Measurements from ENCODE around the gene TMEM80.

Gene TMEM80

GRCh38 chr11:656426-656825, 39.2 kb upstream of the TMEM80 start:
- no peak overlapping the region for H3K4me3 ChIP-seq (ENCODE audit: low read length)
- TF ChIP-seq CTCF (conservative IDR thresholded peaks at IDR 0.05; ENCODE audit: low read depth, low read length), result no peak
- DNase-seq (ENCODE audit: low read depth), result no peak

- TF ChIP-seq CTCF (conservative IDR thresholded peaks at IDR 0.05; ENCODE audit: low read depth, low read length), result no peak
- DNase-seq (ENCODE audit: low read depth), result no peak
Observed at GRCh38 chr11:656866-657265, 38.8 kb upstream of the TMEM80 start.

GRCh38 chr11:657691-658126, 37.9 kb upstream of the TMEM80 start:
- no peak overlapping the region for H3K4me3 ChIP-seq (ENCODE audit: low read length)
- TF ChIP-seq CTCF (conservative IDR thresholded peaks at IDR 0.05; ENCODE audit: low read depth, low read length), result no peak
- DNase-seq (ENCODE audit: low read depth), result no peak

More at GRCh38 chr11:656866-657265, 38.8 kb upstream of the TMEM80 start:
- no peak overlapping the region for H3K4me3 ChIP-seq (ENCODE audit: low read length)

- H3K4me3 ChIP-seq (ENCODE audit: low read length), result no peak overlapping the region
- no peak for DNase-seq (ENCODE audit: low read depth)
- TF ChIP-seq CTCF (conservative IDR thresholded peaks at IDR 0.05; ENCODE audit: low read depth, low read length), result no peak
Observed at GRCh38 chr11:659532-660085, 36.0 kb upstream of the TMEM80 start.

- no peak for TF ChIP-seq CTCF (conservative IDR thresholded peaks at IDR 0.05; ENCODE audit: low read depth, low read length)
- no peak for DNase-seq (ENCODE audit: low read depth)
- no peak overlapping the region for H3K4me3 ChIP-seq (ENCODE audit: low read length)
Observed at GRCh38 chr11:660281-660680, 35.3 kb upstream of the TMEM80 start.

- no peak for TF ChIP-seq CTCF (conservative IDR thresholded peaks at IDR 0.05; ENCODE audit: low read depth, low read length)
- DNase-seq (ENCODE audit: low read depth), result no peak
Observed at GRCh38 chr11:660681-661444, 34.8 kb upstream of the TMEM80 start.

More at GRCh38 chr11:660681-661444, 34.8 kb upstream of the TMEM80 start:
- no peak overlapping the region for H3K4me3 ChIP-seq (ENCODE audit: low read length)
